Erythroblast (primary cell): ENCODE results near the gene TUBB3.

ENCODE experiments used
- GATA1 ChIP-seq: IDR thresholded peaks from 2 replicates; pipeline ENCODE4 v1.6.1; 2011; ENCODE audit warnings: low read depth, mild to moderate bottlenecking, control low read depth, low read length, moderate library complexity
- POLR2A ChIP-seq: IDR thresholded peaks from 2 replicates; pipeline ENCODE4 v1.6.1; 2011; ENCODE audit warnings: mild to moderate bottlenecking, low read length

DNA sequence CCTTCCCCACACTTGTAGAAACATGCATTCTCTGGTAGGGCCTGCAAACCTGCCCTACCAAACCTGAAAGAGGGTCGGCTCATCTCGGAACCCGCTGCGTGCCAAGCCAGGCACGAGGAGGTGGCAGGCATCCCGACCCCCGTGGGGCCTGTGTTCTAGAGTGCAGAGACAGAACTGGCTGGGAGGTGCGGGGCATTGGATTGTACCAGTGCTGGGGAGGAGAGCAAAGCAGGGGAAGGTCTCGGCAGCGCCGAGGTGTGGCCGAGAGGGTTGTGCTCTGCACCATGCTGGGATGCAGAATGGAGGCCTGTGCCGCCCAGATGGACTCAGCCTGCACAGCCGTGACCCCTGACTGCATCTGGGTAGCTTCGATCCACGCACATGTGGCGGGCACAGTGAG lies 22.3 kb upstream of the TUBB3 start:
- no peak for TF ChIP-seq POLR2A
- TF ChIP-seq GATA1, result no peak
